GM03348 (cell line): ENCODE measurements around the gene BRD3OS.

Experiments
- DNase-seq: peaks from one replicate; pipeline ENCODE4 v3.0.0; 2012; ENCODE audit warnings: low spot score

BRD3OS gene

GRCh38 chr9:134052491-134052890 is 27.2 kb downstream of the BRD3OS start:
- DNase-seq: no peak

- no peak for DNase-seq
These were observed 27.7 kb downstream of the BRD3OS start for GRCh38 chr9:134052941-134053340.

- DNase-seq: no peak
These were observed 28.2 kb downstream of the BRD3OS start for GRCh38 chr9:134053401-134053871.

- no peak for DNase-seq
These were observed 28.9 kb downstream of the BRD3OS start for GRCh38 chr9:134053941-134054761.

GRCh38 chr9:134054891-134055811 is 29.9 kb downstream of the BRD3OS start:
- no peak for DNase-seq

- DNase-seq: peak; percentile 95
These were observed 30.7 kb downstream of the BRD3OS start for GRCh38 chr9:134055981-134056461.

GRCh38 chr9:134056483-134057306 is 31.4 kb downstream of the BRD3OS start:
- DNase-seq: no peak

GRCh38 chr9:134057307-134057657 is 32.0 kb downstream of the BRD3OS start:
- DNase-seq: no peak

GRCh38 chr9:134057751-134058701 is 32.7 kb downstream of the BRD3OS start:
- DNase-seq: no peak

GRCh38 chr9:134058716-134059115 is 33.4 kb downstream of the BRD3OS start:
- DNase-seq: peak; percentile 52

- no peak for DNase-seq
These were observed 33.9 kb downstream of the BRD3OS start for GRCh38 chr9:134059188-134059641.

GRCh38 chr9:134059661-134060395 is 34.5 kb downstream of the BRD3OS start:
- no peak for DNase-seq

- no peak for DNase-seq
These were observed 35.3 kb downstream of the BRD3OS start for GRCh38 chr9:134060546-134060945.

GRCh38 chr9:134061019-134061687 is 35.9 kb downstream of the BRD3OS start:
- DNase-seq: no peak

- DNase-seq: no peak
These were observed 36.5 kb downstream of the BRD3OS start for GRCh38 chr9:134061688-134062371.

- DNase-seq: no peak
These were observed 37.3 kb downstream of the BRD3OS start for GRCh38 chr9:134062461-134063087.

GRCh38 chr9:134063088-134063570 is 37.8 kb downstream of the BRD3OS start:
- DNase-seq: no peak
